Duodenal mucosa (tissue), 2 donors: ENCODE measurements around the gene PADI4.

Source experiments
- H3K27ac ChIP-seq: one replicate; pipeline ENCODE4 v1.7.0; 2013; ENCODE audit warnings: low read depth, low read length
- H3K27me3 ChIP-seq, 2 donors: one replicate each; pipeline ENCODE4 v1.7.0; 2013; ENCODE audit warnings: low read length in 2 of 2, control low read depth in 1 of 2; ENCODE audit not compliant: insufficient read depth in 2 of 2, control insufficient read depth in 1 of 2
- H3K36me3 ChIP-seq, 2 donors: one replicate each; pipeline ENCODE4 v1.7.0; 2013; ENCODE audit warnings: low read length in 2 of 2, control low read depth in 1 of 2; ENCODE audit not compliant: insufficient read depth in 2 of 2, control insufficient read depth in 1 of 2
- H3K4me1 ChIP-seq, 2 donors: one replicate each; pipeline ENCODE4 v1.7.0; 2013; ENCODE audit warnings: low read length in 2 of 2, control low read depth in 1 of 2; ENCODE audit not compliant: insufficient read depth in 2 of 2, control insufficient read depth in 1 of 2
- H3K4me3 ChIP-seq, 2 donors: one replicate each; pipeline ENCODE4 v1.7.0; 2013; ENCODE audit warnings: low read length in 2 of 2, low read depth in 1 of 2
- H3K9ac ChIP-seq, 2 donors: one replicate each; pipeline ENCODE4 v1.7.0; 2013; ENCODE audit warnings: low read length in 2 of 2, low read depth in 1 of 2
- H3K9me3 ChIP-seq, 2 donors: one replicate each; pipeline ENCODE4 v1.7.0; 2013; ENCODE audit warnings: low read length in 2 of 2, control low read depth in 1 of 2; ENCODE audit not compliant: control insufficient read depth in 1 of 2

Gene PADI4

GRCh38 chr1:17280894-17281293 lies 27.1 kb upstream of the PADI4 start:
- H3K9me3 ChIP-seq = no peaks in the 10 kb centered on the region
- H3K4me1 ChIP-seq = no peaks in the 10 kb centered on the region
- no peak overlapping the region for H3K9ac ChIP-seq
- no peak overlapping the region for H3K27ac ChIP-seq
- H3K27me3 ChIP-seq = no peaks in the 10 kb centered on the region
- no peaks in the 10 kb centered on the region for H3K36me3 ChIP-seq
- no peak overlapping the region for H3K4me3 ChIP-seq

GRCh38 chr1:17281775-17282181 lies 26.2 kb upstream of the PADI4 start:
- Histone ChIP-seq H3K9ac (no peak overlapping the region), H3K27me3 (no peaks in the 10 kb centered on the region), H3K36me3 (no peaks in the 10 kb centered on the region), H3K4me3 (no peak overlapping the region), H3K4me1 (no peaks in the 10 kb centered on the region), H3K9me3 (no peaks in the 10 kb centered on the region), H3K27ac (no peak overlapping the region)

GRCh38 chr1:17282836-17283235 lies 25.2 kb upstream of the PADI4 start:
- H3K9ac ChIP-seq = no peak overlapping the region
- H3K4me1 ChIP-seq = no peaks in the 10 kb centered on the region
- H3K4me3 ChIP-seq = no peak overlapping the region
- H3K27ac ChIP-seq = no peak overlapping the region
- no peaks in the 10 kb centered on the region for H3K36me3 ChIP-seq
- H3K27me3 ChIP-seq = peaks cover 0 to 3% of the 10 kb centered on the region in 2 donors
- no peaks in the 10 kb centered on the region for H3K9me3 ChIP-seq

- no peak overlapping the region for H3K9ac ChIP-seq
- no peaks in the 10 kb centered on the region for H3K9me3 ChIP-seq
- H3K4me3 ChIP-seq = no peak overlapping the region
- H3K27me3 ChIP-seq = peaks cover 3 to 5% of the 10 kb centered on the region in 2 donors
- H3K4me1 ChIP-seq = no peaks in the 10 kb centered on the region
- H3K36me3 ChIP-seq = no peaks in the 10 kb centered on the region
- no peak overlapping the region for H3K27ac ChIP-seq
Measured at GRCh38 chr1:17286646-17287045, 21.4 kb upstream of the PADI4 start.

GRCh38 chr1:17287130-17287776 lies 20.7 kb upstream of the PADI4 start:
- Histone ChIP-seq H3K4me3 (no peak overlapping the region), H3K27me3 (peaks cover 3 to 5% of the 10 kb centered on the region in 2 donors), H3K9me3 (no peaks in the 10 kb centered on the region), H3K4me1 (no peaks in the 10 kb centered on the region), H3K9ac (no peak overlapping the region), H3K27ac (no peak overlapping the region), H3K36me3 (no peaks in the 10 kb centered on the region)

GRCh38 chr1:17289721-17290120 lies 18.3 kb upstream of the PADI4 start:
- peaks cover 6 to 14% of the 10 kb centered on the region in 2 donors for H3K27me3 ChIP-seq
- H3K4me1 ChIP-seq = no peaks in the 10 kb centered on the region
- H3K4me3 ChIP-seq = no peak overlapping the region
- no peak overlapping the region for H3K27ac ChIP-seq
- no peak overlapping the region for H3K9ac ChIP-seq
- no peaks in the 10 kb centered on the region for H3K9me3 ChIP-seq
- no peaks in the 10 kb centered on the region for H3K36me3 ChIP-seq

GRCh38 chr1:17290553-17290952 lies 17.4 kb upstream of the PADI4 start:
- no peak overlapping the region for H3K4me3 ChIP-seq
- no peaks in the 10 kb centered on the region for H3K36me3 ChIP-seq
- H3K27me3 ChIP-seq = peaks cover 6 to 14% of the 10 kb centered on the region in 2 donors
- no peaks in the 10 kb centered on the region for H3K9me3 ChIP-seq
- H3K4me1 ChIP-seq = no peaks in the 10 kb centered on the region
- H3K9ac ChIP-seq = no peak overlapping the region
- H3K27ac ChIP-seq = no peak overlapping the region

- no peaks in the 10 kb centered on the region for H3K36me3 ChIP-seq
- H3K27ac ChIP-seq = no peak overlapping the region
- H3K4me3 ChIP-seq = no peak overlapping the region
- H3K9me3 ChIP-seq = no peaks in the 10 kb centered on the region
- no peaks in the 10 kb centered on the region for H3K4me1 ChIP-seq
- no peak overlapping the region for H3K9ac ChIP-seq
- peaks cover 6 to 12% of the 10 kb centered on the region in 2 donors for H3K27me3 ChIP-seq
Measured at GRCh38 chr1:17292299-17293160, 15.5 kb upstream of the PADI4 start.

- Histone ChIP-seq H3K4me3 (no peak overlapping the region), H3K27ac (no peak overlapping the region), H3K36me3 (no peaks in the 10 kb centered on the region), H3K4me1 (no peaks in the 10 kb centered on the region), H3K9ac (no peak overlapping the region), H3K27me3 (peaks cover 6 to 11% of the 10 kb centered on the region in 2 donors), H3K9me3 (no peaks in the 10 kb centered on the region)
Measured at GRCh38 chr1:17293681-17294425, 14.1 kb upstream of the PADI4 start.

GRCh38 chr1:17295292-17295691 lies 12.7 kb upstream of the PADI4 start:
- Histone ChIP-seq H3K27me3 (peaks cover 3 to 11% of the 10 kb centered on the region in 2 donors), H3K9ac (no peak overlapping the region), H3K36me3 (no peaks in the 10 kb centered on the region), H3K9me3 (no peaks in the 10 kb centered on the region), H3K4me3 (no peak overlapping the region), H3K27ac (no peak overlapping the region), H3K4me1 (no peaks in the 10 kb centered on the region)
